NB4 (cell line): ENCODE data around the gene JMY.

ENCODE experiments used
- DNase-seq: peaks from one replicate; pipeline ENCODE4 v3.0.0; 2010; ENCODE audit warnings: low read depth
- H3K4me3 ChIP-seq: one replicate; pipeline ENCODE4 v1.5.1; 2011; ENCODE audit warnings: mild to moderate bottlenecking, low read depth, low read length, moderate library complexity
- MAX ChIP-seq: IDR thresholded peaks from 2 replicates; pipeline ENCODE4 v1.6.1; 2011; ENCODE audit warnings: low read depth, low read length
- MYC ChIP-seq: IDR thresholded peaks from 2 replicates; pipeline ENCODE4 v1.6.1; 2011; ENCODE audit warnings: low read depth, low read length
- POLR2A ChIP-seq: IDR thresholded peaks from 2 replicates; pipeline ENCODE4 v1.6.1; 2011; ENCODE audit warnings: mild to moderate bottlenecking; ENCODE audit not compliant: insufficient read length; ENCODE audit errors: extremely low read depth
- TF ChIP-seq, protein P1 (sequence below): IDR thresholded peaks from one replicate; pipeline ENCODE4 v1.5.1; 2012; ENCODE audit warnings: low read depth, low read length

Gene JMY

GRCh38 chr5:79235634-79236361 is at the start of gene JMY:
Gene JMY, plus strand, starts transcription at chr5:79236131. Its CDS starts 520 bp downstream, at chr5:79236651.
- peak; percentile 86 for DNase-seq
- peak; percentile 96 for TF ChIP-seq MAX
- peak; percentile 92 for TF ChIP-seq MYC
- TF ChIP-seq POLR2A, result peak; percentile 72
- TF ChIP-seq, protein P1, sequence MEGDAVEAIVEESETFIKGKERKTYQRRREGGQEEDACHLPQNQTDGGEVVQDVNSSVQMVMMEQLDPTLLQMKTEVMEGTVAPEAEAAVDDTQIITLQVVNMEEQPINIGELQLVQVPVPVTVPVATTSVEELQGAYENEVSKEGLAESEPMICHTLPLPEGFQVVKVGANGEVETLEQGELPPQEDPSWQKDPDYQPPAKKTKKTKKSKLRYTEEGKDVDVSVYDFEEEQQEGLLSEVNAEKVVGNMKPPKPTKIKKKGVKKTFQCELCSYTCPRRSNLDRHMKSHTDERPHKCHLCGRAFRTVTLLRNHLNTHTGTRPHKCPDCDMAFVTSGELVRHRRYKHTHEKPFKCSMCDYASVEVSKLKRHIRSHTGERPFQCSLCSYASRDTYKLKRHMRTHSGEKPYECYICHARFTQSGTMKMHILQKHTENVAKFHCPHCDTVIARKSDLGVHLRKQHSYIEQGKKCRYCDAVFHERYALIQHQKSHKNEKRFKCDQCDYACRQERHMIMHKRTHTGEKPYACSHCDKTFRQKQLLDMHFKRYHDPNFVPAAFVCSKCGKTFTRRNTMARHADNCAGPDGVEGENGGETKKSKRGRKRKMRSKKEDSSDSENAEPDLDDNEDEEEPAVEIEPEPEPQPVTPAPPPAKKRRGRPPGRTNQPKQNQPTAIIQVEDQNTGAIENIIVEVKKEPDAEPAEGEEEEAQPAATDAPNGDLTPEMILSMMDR, result no peak

DNA sequence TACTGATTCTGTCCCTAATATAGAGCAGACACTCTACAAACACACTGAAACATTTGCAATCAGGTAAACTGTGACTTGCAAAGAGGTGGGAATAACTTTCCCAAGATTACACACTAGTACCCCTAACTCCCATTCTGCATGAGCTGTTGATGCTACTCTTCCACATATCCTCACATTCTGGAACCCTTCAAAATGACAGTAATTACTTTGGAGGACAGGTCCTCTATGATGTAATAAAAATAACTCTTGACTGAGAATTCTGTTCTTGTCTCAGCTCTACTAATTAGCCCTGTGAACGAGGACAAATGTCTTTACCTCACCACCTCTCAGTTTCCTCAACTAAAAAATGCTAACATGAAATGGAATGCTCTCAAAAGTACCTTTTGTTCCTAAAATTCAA is 49.5 kb upstream of the JMY start:
- no peak for DNase-seq
- no peak overlapping the region for H3K4me3 ChIP-seq
- TF ChIP-seq, protein P1, result no peak
- TF ChIP-seq POLR2A (no peak), MYC (no peak), MAX (no peak)

More at GRCh38 chr5:79235634-79236361, at the start of gene JMY:
- peak within 1 kb of the TSS; percentile 84 for H3K4me3 ChIP-seq

DNA sequence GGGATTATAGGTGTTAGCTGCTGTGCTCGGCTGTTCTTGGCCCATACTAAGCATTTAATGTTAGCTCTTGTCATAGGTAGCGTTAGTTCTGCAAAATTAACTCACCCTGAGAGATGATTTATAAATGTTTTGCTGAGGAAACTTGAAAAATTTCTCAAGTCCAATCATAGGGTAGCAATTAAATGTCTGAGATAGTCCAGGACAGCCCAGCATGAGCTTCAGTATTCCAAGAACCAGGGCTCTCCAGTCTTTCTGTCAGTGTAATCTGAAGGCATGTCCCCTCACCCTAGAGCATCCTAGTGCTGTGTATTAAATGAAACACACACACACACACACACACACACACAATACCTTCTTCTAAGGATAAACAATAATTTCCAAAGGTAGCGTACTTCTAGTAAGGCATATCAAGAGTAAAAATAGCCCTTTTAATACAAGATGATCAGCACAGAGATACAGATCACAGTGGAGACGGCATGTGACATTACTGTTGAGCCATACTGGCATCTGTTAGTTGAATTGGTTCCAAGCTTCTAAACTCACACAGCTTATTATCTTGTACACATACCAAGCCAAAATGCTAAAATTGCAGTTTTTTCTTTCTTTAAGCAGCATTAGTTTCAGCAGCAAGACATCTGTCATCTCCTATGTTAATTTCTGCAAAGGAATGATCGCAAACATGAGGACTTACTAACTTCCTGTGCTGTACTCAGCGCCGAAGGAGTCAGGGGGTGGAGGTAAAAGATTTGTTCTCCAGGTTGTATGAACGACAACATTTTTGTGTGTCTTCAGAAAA is 46.3 kb upstream of the JMY start:
- no peak overlapping the region for H3K4me3 ChIP-seq
- no peak for TF ChIP-seq MAX
- TF ChIP-seq, protein P1, result no peak
- no peak for TF ChIP-seq MYC
- TF ChIP-seq POLR2A, result no peak
- no peak for DNase-seq

DNA sequence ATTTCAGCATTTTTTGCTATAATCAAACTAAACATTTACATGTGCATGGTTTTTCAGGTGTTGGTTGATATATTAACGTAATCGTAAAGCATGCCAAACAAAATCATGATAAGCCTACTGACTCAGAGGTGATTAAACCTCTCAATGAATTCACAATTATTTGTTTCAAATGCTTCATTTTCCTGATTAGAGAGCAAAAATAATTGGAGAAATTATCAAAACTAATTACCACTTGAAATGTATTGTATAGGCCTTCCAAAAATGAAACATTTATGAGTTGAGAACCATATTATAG is 45.7 kb upstream of the JMY start:
- DNase-seq, result no peak

DNA sequence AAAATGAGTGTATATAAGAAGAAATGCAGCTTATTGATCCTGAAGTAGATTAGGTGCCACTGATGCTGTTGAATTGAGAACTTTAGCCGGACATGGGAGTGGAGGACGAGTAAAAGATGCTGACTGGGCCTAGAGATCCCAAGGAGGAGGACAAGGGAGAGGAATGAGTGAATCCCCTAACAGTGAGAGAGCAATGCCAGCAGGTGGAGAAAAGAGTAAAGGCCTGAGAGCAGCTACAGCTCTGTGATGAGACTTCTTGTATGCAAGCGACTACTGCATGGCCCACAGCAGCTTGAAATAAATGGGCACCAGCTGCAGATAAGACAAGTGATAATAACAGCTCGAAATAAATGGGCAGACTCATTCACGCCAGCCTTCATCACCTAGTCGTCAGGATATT is 44.5 kb upstream of the JMY start:
- TF ChIP-seq MAX, result no peak
- TF ChIP-seq POLR2A, result no peak
- TF ChIP-seq, protein P1, result no peak
- TF ChIP-seq MYC, result no peak
- no peak overlapping the region for H3K4me3 ChIP-seq
- DNase-seq, result peak; percentile 7

More for the DNA sequence above, 45.7 kb upstream of the JMY start:
- no peak for TF ChIP-seq MYC
- TF ChIP-seq POLR2A, result no peak
- TF ChIP-seq, protein P1, result no peak
- no peak for TF ChIP-seq MAX
- no peak overlapping the region for H3K4me3 ChIP-seq
